K562 treated with DMSO at 1 percent for 24 hours (cell line): ENCODE measurements around the gene C10orf120. TPM values are rescaled to one million over a fixed set of nuclear protein-coding genes. Genes with fewer than 3 reads are reported as not detected.

Experiments
- total RNA-seq: library from RNA; unstranded; fragments of 300-600 nt; gene quantifications from 2 replicates; pipeline ENCODE4 v1.2.3, GENCODE V29; 2022; ENCODE audit warnings: low read depth; ENCODE audit not compliant: insufficient read depth

The C10orf120 gene
- not detected in 2 replicates for total RNA-seq

GRCh38 chr10:122699796-122700455, at the start of gene C10orf120:
C10orf120 (minus strand) TSS chr10:122699846; CDS start chr10:122699790, 56 bp downstream.

Other genes starting within 250 kb of the C10orf120 start
- gene ARMS2, start 245.2 kb downstream of the C10orf120 start, total RNA-seq = not detected in 2 replicates
- not detected in 2 replicates for gene HTRA1, start 238.3 kb downstream of the C10orf120 start, total RNA-seq
- gene DMBT1, start 139.1 kb downstream of the C10orf120 start, total RNA-seq = not detected in 2 replicates
- gene CUZD1, start 146.0 kb upstream of the C10orf120 start, total RNA-seq = 0.28 and 0.66 TPM in 2 replicates
- gene FAM24B, start 179.7 kb upstream of the C10orf120 start, total RNA-seq = 5.6 and 8.4 TPM in 2 replicates
- gene FAM24A, start 210.8 kb upstream of the C10orf120 start, total RNA-seq = not detected in 2 replicates